Activated CD8-positive, alpha-beta T cell treated with anti-CD3 and anti-CD28 coated beads for 36 hours (primary cell): ENCODE data around the gene SHISA3. TPM values are rescaled to one million over a fixed set of nuclear protein-coding genes. Genes with fewer than 3 reads are reported as not detected.

Experiments
- ATAC-seq: fragments of 200-7000 bp; cut with Tn5 transposase; one replicate; pipeline ENCODE4 v1.10.0; 2021; ENCODE audit warnings: mild to moderate bottlenecking, moderate library complexity
- CTCF ChIA-PET: fragments of 350-600 bp; sonication (Branson Sonifier 250); formaldehyde crosslinking; loops from one replicate; lab custom pipeline; 2021; ENCODE audit warnings: antibody characterized with exemption; lab: Charles Lee
- POLR2A ChIA-PET: fragments of 350-600 bp; sonication (Branson Sonifier 250); formaldehyde crosslinking; loops from one replicate; lab custom pipeline; 2021; ENCODE audit warnings: antibody characterized with exemption; lab: Charles Lee
- DNase-seq: peaks from one replicate; pipeline ENCODE4 v3.0.0-alpha.2; 2020
- H3K27ac Mint-ChIP-seq: one replicate; pipeline ENCODE4 v1.8.0; 2021; ENCODE audit warnings: mild to moderate bottlenecking, mixed read lengths
- H3K27me3 Mint-ChIP-seq: one replicate; pipeline ENCODE4 v1.8.0; 2021; ENCODE audit warnings: mixed read lengths
- H3K36me3 Mint-ChIP-seq: one replicate; pipeline ENCODE4 v1.8.0; 2021; ENCODE audit warnings: low read depth, mixed read lengths
- H3K4me1 Mint-ChIP-seq: one replicate; pipeline ENCODE4 v1.8.0; 2021; ENCODE audit warnings: low read depth, mixed read lengths
- H3K4me3 Mint-ChIP-seq: one replicate; pipeline ENCODE4 v1.8.0; 2021; ENCODE audit warnings: mild to moderate bottlenecking, moderate library complexity, mixed read lengths
- H3K9me3 Mint-ChIP-seq: one replicate; pipeline ENCODE4 v1.8.0; 2021; ENCODE audit warnings: mixed read lengths
- intact Hi-C: fragments of 100-400 bp; cut with micrococcal nuclease; formaldehyde crosslinking; loops from one replicate; pipeline ENCODE4 v1.10.0; 2022
- total RNA-seq, 2 experiments: library from RNA; stranded (reverse); gene quantifications; one replicate each; pipeline ENCODE4 v1.2.3, GENCODE V29; 2021
- TF ChIP-seq, protein P1 (sequence below): fragments of 200-600 bp; IDR thresholded peaks from one replicate; pipeline ENCODE4 v1.8.0; 2022; ENCODE audit warnings: antibody characterized with exemption, mild to moderate bottlenecking

Gene SHISA3
- total RNA-seq, 2 experiments from 2014 or later: 0.23 TPM; not detected in 1

DNA sequence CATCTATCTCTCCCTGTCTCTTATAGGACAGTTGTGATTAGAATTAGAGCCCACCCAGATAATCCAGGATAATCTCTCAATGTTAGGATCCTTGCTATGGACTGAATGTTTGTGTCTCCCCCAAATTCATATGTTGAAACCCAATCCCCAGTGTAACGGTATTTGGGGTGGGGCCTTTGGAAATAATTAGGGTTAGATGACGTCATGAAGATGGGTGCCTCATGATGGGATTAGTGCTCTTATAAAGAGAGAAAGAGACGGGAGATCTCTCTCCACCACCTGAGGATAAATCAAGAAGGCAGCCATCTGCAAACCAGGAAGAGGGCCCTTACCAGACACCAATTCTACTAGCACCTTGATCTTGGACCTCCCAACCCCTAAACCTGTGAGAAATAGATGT lies 33.7 kb upstream of the SHISA3 start:
- Mint-ChIP-seq H3K9me3 (no peaks in the 10 kb centered on the region), H3K27ac (no peak overlapping the region), H3K4me1 (no peaks in the 10 kb centered on the region), H3K27me3 (peaks cover 5% of the 10 kb centered on the region), H3K36me3 (no peaks in the 10 kb centered on the region), H3K4me3 (no peak overlapping the region)
- CTCF ChIA-PET: no interaction called here
- ATAC-seq: no peak
- TF ChIP-seq, protein P1, sequence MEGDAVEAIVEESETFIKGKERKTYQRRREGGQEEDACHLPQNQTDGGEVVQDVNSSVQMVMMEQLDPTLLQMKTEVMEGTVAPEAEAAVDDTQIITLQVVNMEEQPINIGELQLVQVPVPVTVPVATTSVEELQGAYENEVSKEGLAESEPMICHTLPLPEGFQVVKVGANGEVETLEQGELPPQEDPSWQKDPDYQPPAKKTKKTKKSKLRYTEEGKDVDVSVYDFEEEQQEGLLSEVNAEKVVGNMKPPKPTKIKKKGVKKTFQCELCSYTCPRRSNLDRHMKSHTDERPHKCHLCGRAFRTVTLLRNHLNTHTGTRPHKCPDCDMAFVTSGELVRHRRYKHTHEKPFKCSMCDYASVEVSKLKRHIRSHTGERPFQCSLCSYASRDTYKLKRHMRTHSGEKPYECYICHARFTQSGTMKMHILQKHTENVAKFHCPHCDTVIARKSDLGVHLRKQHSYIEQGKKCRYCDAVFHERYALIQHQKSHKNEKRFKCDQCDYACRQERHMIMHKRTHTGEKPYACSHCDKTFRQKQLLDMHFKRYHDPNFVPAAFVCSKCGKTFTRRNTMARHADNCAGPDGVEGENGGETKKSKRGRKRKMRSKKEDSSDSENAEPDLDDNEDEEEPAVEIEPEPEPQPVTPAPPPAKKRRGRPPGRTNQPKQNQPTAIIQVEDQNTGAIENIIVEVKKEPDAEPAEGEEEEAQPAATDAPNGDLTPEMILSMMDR: no peak
- no peak for DNase-seq
- POLR2A ChIA-PET: no interaction called here
- intact Hi-C loops: no loop called here

DNA sequence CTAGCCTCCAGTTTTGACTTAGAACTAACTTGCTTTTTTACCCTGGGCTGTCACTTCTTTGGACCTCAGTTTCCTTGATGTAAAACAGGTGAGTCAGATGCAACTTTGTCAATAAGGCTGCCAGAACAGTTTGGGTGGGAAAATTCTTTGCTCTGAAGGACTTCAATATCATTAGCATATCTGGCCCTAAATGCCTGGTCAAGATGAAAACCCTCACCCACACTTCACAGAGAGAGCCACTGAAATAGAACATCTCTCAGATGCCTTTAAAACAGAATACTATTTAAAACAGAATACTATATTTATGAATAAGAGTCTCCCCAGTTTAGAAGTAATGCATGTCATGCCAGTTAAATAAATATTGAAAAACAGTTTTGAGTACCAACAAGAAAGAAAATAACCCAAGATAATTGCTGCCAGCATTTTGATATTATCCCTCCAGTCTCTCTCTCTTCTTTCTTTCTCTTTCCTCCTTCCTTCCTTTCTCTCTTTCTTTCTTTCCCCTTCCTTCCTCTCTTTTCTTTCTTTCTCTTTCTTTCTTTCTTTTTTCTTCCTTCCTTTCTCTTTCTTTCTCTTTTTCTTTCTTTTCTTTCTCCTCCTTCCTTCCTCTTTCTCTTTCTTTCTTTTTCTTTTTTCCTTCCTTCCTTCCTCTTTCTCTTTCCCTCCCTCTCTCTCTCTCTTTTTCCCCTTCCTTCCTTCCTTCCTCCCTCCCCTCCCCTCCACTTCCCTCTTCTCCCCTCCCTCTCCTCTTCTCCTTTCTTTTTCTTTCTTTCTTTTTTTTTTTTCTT lies 32.8 kb upstream of the SHISA3 start:
- no peaks in the 10 kb centered on the region for H3K9me3 Mint-ChIP-seq
- H3K27ac Mint-ChIP-seq: no peak overlapping the region
- no peak overlapping the region for H3K4me3 Mint-ChIP-seq
- TF ChIP-seq, protein P1: no peak
- H3K36me3 Mint-ChIP-seq: no peaks in the 10 kb centered on the region
- no peaks in the 10 kb centered on the region for H3K4me1 Mint-ChIP-seq
- intact Hi-C loops: no loop called here
- ChIA-PET POLR2A (no interaction called here), CTCF (no interaction called here)
- DNase-seq: no peak
- H3K27me3 Mint-ChIP-seq: peaks cover 1% of the 10 kb centered on the region
- no peak for ATAC-seq

DNA sequence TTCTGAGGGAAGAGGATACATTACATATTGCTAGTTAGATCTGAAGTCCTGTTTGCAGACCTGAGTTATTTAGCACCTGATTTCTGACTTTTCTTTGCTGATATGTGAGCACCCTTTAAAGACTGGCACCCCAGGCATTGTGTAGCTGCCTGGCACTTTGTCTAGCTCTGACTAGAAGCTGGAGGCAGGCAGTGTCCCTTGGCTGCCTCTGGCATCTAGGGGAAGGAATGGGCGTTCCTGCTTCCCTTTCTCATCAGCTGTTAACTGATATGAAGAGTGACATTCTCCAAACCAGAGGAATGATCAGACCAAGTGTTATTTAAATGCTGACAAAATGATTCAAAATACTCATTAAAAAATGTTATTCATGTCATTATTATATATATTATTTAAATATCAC lies 30.3 kb upstream of the SHISA3 start:
- TF ChIP-seq, protein P1: no peak
- Mint-ChIP-seq H3K4me3 (no peak overlapping the region), H3K9me3 (no peaks in the 10 kb centered on the region), H3K27ac (no peak overlapping the region), H3K27me3 (peaks cover 1% of the 10 kb centered on the region), H3K36me3 (no peaks in the 10 kb centered on the region), H3K4me1 (no peaks in the 10 kb centered on the region)
- DNase-seq (no peak), ATAC-seq (no peak)
- CTCF ChIA-PET: no interaction called here
- POLR2A ChIA-PET: no interaction called here
- intact Hi-C loops: no loop called here

DNA sequence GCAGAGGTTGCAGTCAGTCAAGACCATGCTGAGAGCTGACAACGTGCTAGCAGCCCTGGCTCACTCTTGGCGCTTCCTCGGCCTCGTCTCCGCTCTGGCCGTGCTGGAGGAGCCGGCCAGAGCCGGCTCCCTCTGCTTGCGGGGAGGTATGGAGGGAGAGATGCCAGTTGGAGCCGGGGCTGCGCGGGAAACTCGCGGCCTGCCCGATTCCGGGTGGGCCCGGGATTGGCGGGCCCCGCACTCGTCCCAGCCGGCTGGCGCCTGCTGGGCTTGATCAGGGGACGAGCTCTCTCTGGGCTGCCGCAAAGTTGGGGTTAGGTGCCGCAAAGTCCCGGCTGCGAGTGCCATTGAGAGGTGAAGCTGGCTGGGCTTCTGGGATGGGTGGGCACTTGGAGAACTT lies 27.8 kb upstream of the SHISA3 start:
- DNase-seq (no peak), ATAC-seq (no peak)
- H3K4me3 Mint-ChIP-seq: no peak overlapping the region
- no peaks in the 10 kb centered on the region for H3K4me1 Mint-ChIP-seq
- POLR2A ChIA-PET: no interaction called here
- peaks cover 1% of the 10 kb centered on the region for H3K27me3 Mint-ChIP-seq
- CTCF ChIA-PET: interaction anchor here (0.8 to 5.8 kb wide), 3 partner anchors 87 to 151 kb away, joined by 3 to 43 read pairs (median 12); no protein-coding TSS in a partner anchor
- no peaks in the 10 kb centered on the region for H3K9me3 Mint-ChIP-seq
- H3K36me3 Mint-ChIP-seq: no peaks in the 10 kb centered on the region
- no peak overlapping the region for H3K27ac Mint-ChIP-seq
- intact Hi-C loops: no loop called here
- TF ChIP-seq, protein P1: no peak
